Kasumi-1 (cell line): Measurements from ENCODE around the gene CNMD.
"Not testable (repeated sequence)": the region's sequence is repeated elsewhere in the genome, so short reads cannot be mapped to it uniquely, and the experiment has no call there.

ENCODE experiments used
- DNase-seq, 2 experiments: peaks; one replicate each; lab custom pipeline; 2025; lab: John Stamatoyannopoulos, UW

The CNMD gene

GRCh38 chr13:52686376-52686775 lies 53.2 kb downstream of the CNMD start:
- no peak for DNase-seq

- DNase-seq: not testable (repeated sequence)
These were observed 53.8 kb downstream of the CNMD start for GRCh38 chr13:52685806-52686205.

GRCh38 chr13:52677823-52678222 lies 61.8 kb downstream of the CNMD start:
- no peak for DNase-seq

GRCh38 chr13:52673465-52673864 lies 66.2 kb downstream of the CNMD start:
- no peak for DNase-seq

- no peak for DNase-seq
These were observed 68.9 kb downstream of the CNMD start for GRCh38 chr13:52670726-52671125.

GRCh38 chr13:52669677-52670076 lies 69.9 kb downstream of the CNMD start:
- DNase-seq: peak in 1 of 2 experiments; percentile 16

- DNase-seq: peak; percentile 27 to 29
These were observed 74.3 kb downstream of the CNMD start for GRCh38 chr13:52665325-52665724.

GRCh38 chr13:52664272-52664671 lies 75.3 kb downstream of the CNMD start:
- DNase-seq: no peak

- no peak for DNase-seq
These were observed 80.3 kb downstream of the CNMD start for GRCh38 chr13:52659340-52659739.
